Stimulated activated CD8-positive, alpha-beta memory T cell treated with anti-CD3 and anti-CD28 coated beads, Interleukin-4, amount 100 ng/mL, for 48 hours (primary cell): ENCODE measurements around the gene AUTS2.
"Not testable (repeated sequence)": the region's sequence is repeated elsewhere in the genome, so short reads cannot be mapped to it uniquely, and the experiment has no call there.

ENCODE experiments used
- DNase-seq: peaks from one replicate; pipeline ENCODE4 v3.0.0-alpha.2; 2020

Gene AUTS2

GRCh38 chr7:70726951-70727378, 1128.7 kb downstream of the AUTS2 start:
- DNase-seq, result no peak

GRCh38 chr7:70727861-70728260, 1129.6 kb downstream of the AUTS2 start:
- no peak for DNase-seq

- DNase-seq, result no peak
Observed at GRCh38 chr7:70728872-70729552, 1130.7 kb downstream of the AUTS2 start.

- not testable (repeated sequence) for DNase-seq
Observed at GRCh38 chr7:70729553-70730157, 1131.4 kb downstream of the AUTS2 start.

GRCh38 chr7:70730451-70731110, 1132.3 kb downstream of the AUTS2 start:
- no peak for DNase-seq

- DNase-seq, result no peak
Observed at GRCh38 chr7:70733090-70733489, 1134.8 kb downstream of the AUTS2 start.

- no peak for DNase-seq
Observed at GRCh38 chr7:70734411-70734810, 1136.1 kb downstream of the AUTS2 start.

- no peak for DNase-seq
Observed at GRCh38 chr7:70735313-70735712, 1137.0 kb downstream of the AUTS2 start.

GRCh38 chr7:70736715-70737460, 1138.6 kb downstream of the AUTS2 start:
- DNase-seq, result no peak

GRCh38 chr7:70738151-70738885, 1140.0 kb downstream of the AUTS2 start:
- no peak for DNase-seq

- no peak for DNase-seq
Observed at GRCh38 chr7:70739646-70740210, 1141.5 kb downstream of the AUTS2 start.

- DNase-seq, result no peak
Observed at GRCh38 chr7:70741666-70742065, 1143.4 kb downstream of the AUTS2 start.

GRCh38 chr7:70743531-70744325, 1145.5 kb downstream of the AUTS2 start:
- DNase-seq, result no peak

GRCh38 chr7:70744492-70744891, 1146.2 kb downstream of the AUTS2 start:
- DNase-seq, result no peak

GRCh38 chr7:70749831-70750230, 1151.6 kb downstream of the AUTS2 start:
- DNase-seq, result no peak

GRCh38 chr7:70751895-70752294, 1153.6 kb downstream of the AUTS2 start:
- no peak for DNase-seq

- no peak for DNase-seq
Observed at GRCh38 chr7:70752794-70753241, 1154.5 kb downstream of the AUTS2 start.

- DNase-seq, result no peak
Observed at GRCh38 chr7:70756789-70757188, 1158.5 kb downstream of the AUTS2 start.

- no peak for DNase-seq
Observed at GRCh38 chr7:70758646-70759045, 1160.4 kb downstream of the AUTS2 start.

GRCh38 chr7:70759674-70760073, 1161.4 kb downstream of the AUTS2 start:
- DNase-seq, result no peak

- no peak for DNase-seq
Observed at GRCh38 chr7:70761711-70762328, 1163.5 kb downstream of the AUTS2 start.
